ENCODE data around the gene HSPA1L. TPM values are rescaled to one million over a fixed set of nuclear protein-coding genes. Genes with fewer than 3 reads are reported as not detected.
"Not testable (repeated sequence)": the region's sequence is repeated elsewhere in the genome, so short reads cannot be mapped to it uniquely, and the experiment has no call there.

Gene HSPA1L
- total RNA-seq, 1 experiment from 2014 or later = 0.86 TPM

DNA sequence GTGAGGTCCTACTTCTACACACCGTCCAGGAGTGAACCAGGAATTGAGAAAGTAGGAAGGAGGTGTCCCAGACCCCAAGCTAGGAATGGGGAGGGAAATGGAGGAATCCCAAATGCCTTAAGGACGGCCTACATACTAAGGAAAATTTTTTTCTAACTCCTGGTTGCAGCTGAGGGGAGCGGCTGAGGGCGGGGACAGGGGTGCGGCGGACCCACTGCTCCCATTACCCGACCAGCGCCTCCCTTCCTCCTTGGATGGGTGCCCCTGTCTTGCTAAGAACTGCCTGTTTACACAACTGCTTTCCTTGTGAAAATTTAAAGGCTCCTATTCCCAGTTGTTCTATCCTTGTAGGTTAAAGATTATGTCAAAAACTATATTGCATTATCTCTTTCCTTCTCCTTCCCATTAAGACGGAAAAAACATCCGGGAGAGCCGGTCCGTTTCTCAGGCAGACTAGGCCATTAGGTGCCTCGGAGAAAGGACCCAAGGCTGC lies 11.8 kb upstream of the HSPA1L start:
- H3K4me1 Mint-ChIP-seq (ENCODE audit: low read depth, unreplicated experiment) = peaks cover 10% of the 10 kb centered on the region
- peaks cover 43% of the 10 kb centered on the region for H3K36me3 Mint-ChIP-seq (ENCODE audit: insufficient read depth, unreplicated experiment)
- Histone ChIP-seq H3K9me3 (no peaks in the 10 kb centered on the region), H3K36me3 (ENCODE audit: control insufficient read depth, insufficient read depth, low read length) (no peaks in the 10 kb centered on the region), H3K4me3 (ENCODE audit: low read depth, low read length) (peak overlapping the region; percentile 25), H3K4me1 (peaks cover 39% of the 10 kb centered on the region), H3K27me3 (replicated peaks; ENCODE audit: control insufficient read depth, insufficient read depth, low read length) (no peaks in the 10 kb centered on the region)
- ChIA-PET POLR2A (interaction anchor here (0.6 to 3.4 kb wide), 35 partner anchors 9 to 1565 kb away, joined by 3 to 79 read pairs (median 4); partner anchors contain the start of genes ABHD16A, APOM, BAG6 and CFB), CTCF (interaction anchor here (0.7 to 1.2 kb wide), 6 partner anchors 12 to 146 kb away, joined by 3 to 9 read pairs (median 4); partner anchors contain the start of genes LSM2 and LY6G5C)
- peak overlapping the region; percentile 96 for H3K4me3 Mint-ChIP-seq (ENCODE audit: unreplicated experiment)
- no peaks in the 10 kb centered on the region for H3K27me3 Mint-ChIP-seq (ENCODE audit: insufficient read depth, unreplicated experiment)
- no peaks in the 10 kb centered on the region for H3K9me3 Mint-ChIP-seq (ENCODE audit: unreplicated experiment)
- H3K27ac Mint-ChIP-seq (ENCODE audit: unreplicated experiment) = peak overlapping the region; percentile 99
- intact Hi-C loops (cut with micrococcal nuclease; ENCODE audit: unreplicated experiment) = loop anchor here (1.0 to 5.0 kb wide), 4 partner anchors 21 to 160 kb away; partner anchors contain the start of genes CLIC1, CSNK2B, LSM2 and LY6G5B
- DNase-seq = peak in 1 of 2 experiments; percentile 76
- TF ChIP-seq, protein P1, sequence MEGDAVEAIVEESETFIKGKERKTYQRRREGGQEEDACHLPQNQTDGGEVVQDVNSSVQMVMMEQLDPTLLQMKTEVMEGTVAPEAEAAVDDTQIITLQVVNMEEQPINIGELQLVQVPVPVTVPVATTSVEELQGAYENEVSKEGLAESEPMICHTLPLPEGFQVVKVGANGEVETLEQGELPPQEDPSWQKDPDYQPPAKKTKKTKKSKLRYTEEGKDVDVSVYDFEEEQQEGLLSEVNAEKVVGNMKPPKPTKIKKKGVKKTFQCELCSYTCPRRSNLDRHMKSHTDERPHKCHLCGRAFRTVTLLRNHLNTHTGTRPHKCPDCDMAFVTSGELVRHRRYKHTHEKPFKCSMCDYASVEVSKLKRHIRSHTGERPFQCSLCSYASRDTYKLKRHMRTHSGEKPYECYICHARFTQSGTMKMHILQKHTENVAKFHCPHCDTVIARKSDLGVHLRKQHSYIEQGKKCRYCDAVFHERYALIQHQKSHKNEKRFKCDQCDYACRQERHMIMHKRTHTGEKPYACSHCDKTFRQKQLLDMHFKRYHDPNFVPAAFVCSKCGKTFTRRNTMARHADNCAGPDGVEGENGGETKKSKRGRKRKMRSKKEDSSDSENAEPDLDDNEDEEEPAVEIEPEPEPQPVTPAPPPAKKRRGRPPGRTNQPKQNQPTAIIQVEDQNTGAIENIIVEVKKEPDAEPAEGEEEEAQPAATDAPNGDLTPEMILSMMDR (IDR thresholded peaks at IDR 0.05; ENCODE audit: insufficient read depth in 1 of 2, low read depth in 1 of 2, low read length in 1 of 2, severe bottlenecking in 1 of 2, unreplicated experiment in 1 of 2) = no peak
- BruUV-seq (replicated peaks) = TSS peak; percentile 87

DNA sequence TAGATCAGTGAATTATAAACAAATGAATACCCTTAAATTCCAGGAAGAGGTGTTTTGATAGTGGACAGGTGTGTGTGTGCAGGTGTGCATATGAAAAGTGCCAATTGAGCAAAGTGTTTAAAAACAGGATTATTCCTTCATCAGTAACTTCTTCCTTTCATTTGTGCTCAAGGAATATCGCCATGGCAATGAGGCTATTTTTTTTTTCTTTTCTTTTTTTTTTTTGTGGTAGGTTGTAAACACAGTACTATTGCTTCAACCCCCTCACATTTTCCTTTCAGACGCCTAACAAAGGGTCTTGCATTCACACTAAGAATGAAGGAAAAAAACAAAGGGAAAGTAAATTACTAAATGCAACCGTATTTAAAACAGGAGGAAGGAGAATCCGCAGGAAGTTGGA lies 10.5 kb upstream of the HSPA1L start:
- intact Hi-C loops (cut with micrococcal nuclease; ENCODE audit: unreplicated experiment) = loop anchor here (5.0 kb wide), 1 partner anchor 158 kb away; the partner anchor contains the start of genes CSNK2B and LY6G5B
- ChIA-PET POLR2A (interaction anchor here (1.3 to 3.4 kb wide), 2 partner anchors 11 to 19 kb away, joined by 3 to 79 read pairs; partner anchors contain the start of genes HSPA1A, HSPA1L and LSM2), CTCF (interaction anchor here (0.8 kb wide), 1 partner anchor 11 kb away, joined by 3 read pairs; no protein-coding TSS in a partner anchor)
- no peaks in the 10 kb centered on the region for H3K9me3 ChIP-seq
- Mint-ChIP-seq H3K9me3 (ENCODE audit: unreplicated experiment) (no peaks in the 10 kb centered on the region), H3K36me3 (ENCODE audit: insufficient read depth, unreplicated experiment) (peaks cover 39% of the 10 kb centered on the region), H3K4me1 (ENCODE audit: low read depth, unreplicated experiment) (peaks cover 10% of the 10 kb centered on the region), H3K27me3 (ENCODE audit: insufficient read depth, unreplicated experiment) (no peaks in the 10 kb centered on the region), H3K4me3 (ENCODE audit: unreplicated experiment) (peak overlapping the region; percentile 96), H3K27ac (ENCODE audit: unreplicated experiment) (peak overlapping the region; percentile 92)
- no peak for DNase-seq
- no peaks in the 10 kb centered on the region for H3K36me3 ChIP-seq (ENCODE audit: control insufficient read depth, insufficient read depth, low read length)
- no peak overlapping the region for H3K4me3 ChIP-seq (ENCODE audit: low read depth, low read length)
- H3K27me3 ChIP-seq (replicated peaks; ENCODE audit: control insufficient read depth, insufficient read depth, low read length) = no peaks in the 10 kb centered on the region
- no TSS peak for BruUV-seq (replicated peaks)
- TF ChIP-seq, protein P1 (IDR thresholded peaks at IDR 0.05; ENCODE audit: insufficient read depth in 1 of 2, low read depth in 1 of 2, low read length in 1 of 2, severe bottlenecking in 1 of 2, unreplicated experiment in 1 of 2) = no peak
- peaks cover 39% of the 10 kb centered on the region for H3K4me1 ChIP-seq

DNA sequence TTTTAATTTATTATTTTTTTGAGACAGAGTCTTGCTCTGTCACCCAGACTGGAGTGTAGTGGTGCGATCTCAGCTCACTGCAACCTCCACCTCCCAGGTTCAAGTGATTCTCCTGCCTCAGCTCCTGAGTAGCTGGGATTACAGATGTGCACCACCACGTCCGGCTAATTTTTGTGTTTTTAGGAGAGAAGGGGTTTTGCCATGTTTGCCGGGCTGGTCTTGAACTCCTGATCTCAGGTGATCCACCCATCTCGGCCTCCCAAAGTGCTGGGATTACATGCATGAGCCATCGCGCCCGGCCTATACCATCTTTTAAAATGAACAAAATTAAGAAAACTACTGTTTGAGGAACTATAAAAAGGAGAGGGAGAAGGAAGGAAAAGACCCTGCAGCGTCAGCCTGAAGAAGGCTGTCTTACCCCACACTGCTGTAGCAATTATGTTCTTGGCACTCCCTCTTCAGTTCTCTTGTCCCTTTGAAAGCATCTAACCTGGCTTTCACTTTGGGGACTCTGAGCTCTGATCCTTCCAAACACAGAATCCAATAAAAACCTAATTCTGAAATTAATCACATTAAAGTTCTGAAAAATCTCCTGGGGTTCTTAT lies 8.6 kb upstream of the HSPA1L start:
- CTCF ChIA-PET = interaction anchor here (0.6 kb wide), 1 partner anchor 15 kb away, joined by 4 read pairs; no protein-coding TSS in a partner anchor
- peak overlapping the region; percentile 42 for H3K4me3 Mint-ChIP-seq (ENCODE audit: unreplicated experiment)
- intact Hi-C loops (cut with micrococcal nuclease; ENCODE audit: unreplicated experiment); H3K4me3 ChIP-seq (ENCODE audit: low read depth, low read length); H3K9me3 ChIP-seq; H3K36me3 ChIP-seq (ENCODE audit: control insufficient read depth, insufficient read depth, low read length); POLR2A ChIA-PET; H3K9me3 Mint-ChIP-seq (ENCODE audit: unreplicated experiment); H3K27me3 Mint-ChIP-seq (ENCODE audit: insufficient read depth, unreplicated experiment); H3K27me3 ChIP-seq (replicated peaks; ENCODE audit: control insufficient read depth, insufficient read depth, low read length); DNase-seq; BruUV-seq (replicated peaks): not testable (repeated sequence)
- H3K4me1 ChIP-seq = peaks cover 52% of the 10 kb centered on the region
- peaks cover 10% of the 10 kb centered on the region for H3K4me1 Mint-ChIP-seq (ENCODE audit: low read depth, unreplicated experiment)
- peak overlapping the region; percentile 53 for H3K27ac Mint-ChIP-seq (ENCODE audit: unreplicated experiment)
- peaks cover 36% of the 10 kb centered on the region for H3K36me3 Mint-ChIP-seq (ENCODE audit: insufficient read depth, unreplicated experiment)
